Tibial artery (tissue), 4 donors: ENCODE results near the gene KIF26B.

Experiments
- DNase-seq, 2 donors: peaks; one replicate each; pipeline ENCODE4 v3.0.0-alpha.2; 2019
- H3K27ac ChIP-seq, 2 donors: fragments of 200-600 bp; sonication (generic) in 1 of 2; 1 replicate in 1 of 2; 2 replicates in 1 of 2; pipeline ENCODE4 v1.5.1; 2018 to 2019; ENCODE audit warnings: mild to moderate bottlenecking in 1 of 2
- H3K27me3 ChIP-seq, 2 donors: fragments of 200-600 bp; sonication (generic) in 1 of 2; one replicate each; pipeline versions ENCODE4 v1.5.1 to v1.6.0; 2016 to 2019
- H3K36me3 ChIP-seq, 3 donors: fragments of 200-600 bp; sonication (generic) in 2 of 3; one replicate each; pipeline ENCODE4 v1.5.1; 2016 to 2019; ENCODE audit warnings: mild to moderate bottlenecking in 2 of 3
- H3K4me1 ChIP-seq, 4 donors: fragments of 200-600 bp; sonication (generic) in 2 of 4; 1 replicate in 3 of 4; 2 replicates in 1 of 4; pipeline ENCODE4 v1.5.1; 2016 to 2019
- H3K4me3 ChIP-seq, 2 donors: fragments of 200-600 bp; sonication (generic) in 1 of 2; 1 replicate in 1 of 2; 2 replicates in 1 of 2; pipeline ENCODE4 v1.5.1; 2018 to 2019; ENCODE audit warnings: mild to moderate bottlenecking in 2 of 2
- H3K9me3 ChIP-seq, 3 donors: fragments of 200-600 bp; sonication (generic) in 1 of 3; one replicate each; pipeline ENCODE4 v1.5.1; 2016 to 2019
- CTCF ChIP-seq, 2 experiments: fragments of 200-600 bp in 1 of 2; fragments of 450-650 bp in 1 of 2; IDR thresholded peaks; one replicate each; pipeline ENCODE4 v1.5.1; 2017 to 2019; ENCODE audit warnings: antibody characterized with exemption in 2 of 2, mild to moderate bottlenecking in 1 of 2, moderate library complexity in 1 of 2
- intact Hi-C: fragments of 100-400 bp; cut with DNase I; formaldehyde crosslinking; loops from one replicate; pipeline ENCODE4 v1.15.0; 2023; ENCODE audit warnings: low total_unique reads

The KIF26B gene

DNA sequence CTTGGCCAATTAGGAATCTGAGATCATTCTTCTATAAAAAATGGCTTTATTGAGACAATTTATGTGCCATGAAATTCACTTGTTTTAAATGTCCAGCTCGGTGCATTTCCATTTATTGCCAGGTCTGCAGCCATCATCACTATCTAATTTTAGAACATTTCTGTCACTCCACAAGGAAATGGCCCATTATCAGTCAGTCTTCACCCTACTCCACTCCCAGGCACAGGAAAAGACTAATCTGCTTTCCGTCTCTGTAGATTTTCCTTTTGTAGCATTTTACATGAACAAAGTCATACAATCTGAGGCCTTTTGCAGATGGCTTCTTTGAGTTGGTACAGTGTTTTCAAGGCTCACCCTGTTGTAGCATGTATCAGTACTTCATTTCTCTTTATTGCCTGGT is 27.2 kb downstream of the KIF26B start:
- Histone ChIP-seq H3K27ac (no peak overlapping the region), H3K4me1 (no peaks in the 10 kb centered on the region), H3K4me3 (no peak overlapping the region), H3K27me3 (no peaks in the 10 kb centered on the region), H3K36me3 (no peaks in the 10 kb centered on the region), H3K9me3 (no peaks in the 10 kb centered on the region)
- no peak for TF ChIP-seq CTCF (IDR thresholded peaks at IDR 0.05)
- DNase-seq = no peak
- intact Hi-C loops = no loop called here

GRCh38 chr1:245183429-245183828 is 28.6 kb downstream of the KIF26B start:
- Histone ChIP-seq H3K4me1 (no peaks in the 10 kb centered on the region), H3K27ac (no peak overlapping the region), H3K4me3 (no peak overlapping the region), H3K36me3 (no peaks in the 10 kb centered on the region), H3K27me3 (no peaks in the 10 kb centered on the region), H3K9me3 (no peaks in the 10 kb centered on the region)
- DNase-seq = no peak
- no peak for TF ChIP-seq CTCF (IDR thresholded peaks at IDR 0.05)
- intact Hi-C loops = no loop called here

GRCh38 chr1:245184779-245185178 is 30.0 kb downstream of the KIF26B start:
- DNase-seq = no peak
- Histone ChIP-seq H3K4me1 (no peaks in the 10 kb centered on the region), H3K27ac (no peak overlapping the region), H3K36me3 (no peaks in the 10 kb centered on the region), H3K27me3 (peaks cover 0 to 3% of the 10 kb centered on the region in 2 donors), H3K4me3 (no peak overlapping the region), H3K9me3 (no peaks in the 10 kb centered on the region)
- no peak for TF ChIP-seq CTCF (IDR thresholded peaks at IDR 0.05)
- intact Hi-C loops = no loop called here

DNA sequence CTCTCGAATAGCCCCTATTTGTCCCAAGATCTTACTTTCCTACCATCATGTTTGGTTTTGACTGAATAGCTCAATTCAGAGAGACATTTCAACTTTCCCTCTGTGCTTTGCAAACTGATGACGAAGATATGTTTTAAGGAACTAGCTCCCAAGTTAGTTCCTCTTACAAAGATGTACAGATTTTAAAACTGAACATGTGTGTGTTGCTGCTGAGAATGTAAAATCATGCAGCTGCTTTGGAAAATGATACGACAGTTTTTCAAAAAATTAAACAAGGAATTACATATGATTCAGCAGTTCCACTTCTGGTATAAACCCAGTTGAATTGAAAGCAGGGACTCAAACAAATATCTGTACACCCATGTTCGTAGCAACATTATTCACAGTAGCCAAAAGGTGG is 33.6 kb downstream of the KIF26B start:
- Histone ChIP-seq H3K36me3 (no peaks in the 10 kb centered on the region), H3K4me1 (no peaks in the 10 kb centered on the region), H3K4me3 (no peak overlapping the region), H3K9me3 (no peaks in the 10 kb centered on the region), H3K27ac (no peak overlapping the region), H3K27me3 (peaks cover 0 to 3% of the 10 kb centered on the region in 2 donors)
- intact Hi-C loops = no loop called here
- no peak for TF ChIP-seq CTCF (IDR thresholded peaks at IDR 0.05)
- DNase-seq = no peak

GRCh38 chr1:245195398-245195797 is 40.6 kb downstream of the KIF26B start:
- no peaks in the 10 kb centered on the region for H3K9me3 ChIP-seq
- intact Hi-C loops = no loop called here
- no peak for DNase-seq
- no peaks in the 10 kb centered on the region for H3K4me1 ChIP-seq
- TF ChIP-seq CTCF (IDR thresholded peaks at IDR 0.05) = no peak
- peaks cover 0 to 4% of the 10 kb centered on the region in 2 donors for H3K27me3 ChIP-seq
- H3K36me3 ChIP-seq = no peaks in the 10 kb centered on the region
- no peak overlapping the region for H3K27ac ChIP-seq
- no peak overlapping the region for H3K4me3 ChIP-seq

GRCh38 chr1:245197121-245197520 is 42.3 kb downstream of the KIF26B start:
- Histone ChIP-seq H3K36me3 (no peaks in the 10 kb centered on the region), H3K27me3 (peaks cover 0 to 4% of the 10 kb centered on the region in 2 donors), H3K27ac (no peak overlapping the region), H3K4me1 (no peaks in the 10 kb centered on the region), H3K4me3 (no peak overlapping the region), H3K9me3 (no peaks in the 10 kb centered on the region)
- intact Hi-C loops = no loop called here
- DNase-seq = no peak
- no peak for TF ChIP-seq CTCF (IDR thresholded peaks at IDR 0.05)
